H1 (cell line): ENCODE results near the gene CPZ. TPM values are rescaled to one million over a fixed set of nuclear protein-coding genes. Genes with fewer than 3 reads are reported as not detected.

Experiments used
- CTCF ChIA-PET: fragments of 300-600 bp; sonication (Branson Sonifier 250); formaldehyde crosslinking; loops from one replicate; lab custom pipeline; 2021; ENCODE audit not compliant: partially characterized antibody; lab: Charles Lee
- POLR2A ChIA-PET: fragments of 300-600 bp; sonication (Branson Sonifier 250); formaldehyde crosslinking; loops from one replicate; lab custom pipeline; 2021; ENCODE audit warnings: inconsistent platforms; ENCODE audit not compliant: partially characterized antibody; lab: Charles Lee
- DNase-seq, 2 experiments: peaks; one replicate each; pipeline versions ENCODE4 v3.0.0 to v3.0.0-alpha.2; 2010 to 2022; ENCODE audit warnings: low spot score in 2 of 2, low read depth in 1 of 2, mixed read lengths in 1 of 2
- FAIRE-seq: peaks from 2 replicates; lab custom pipeline; 2011; peaks lifted over from hg19 to GRCh38; lab: Jason Lieb, UNC
- H2AFZ ChIP-seq: 2 replicates; pipeline ENCODE4 v1.8.1; 2012; ENCODE audit warnings: low read length, inconsistent platforms
- H2AK5ac ChIP-seq: 2 replicates; pipeline ENCODE4 v1.6.1; 2013; ENCODE audit warnings: low read depth, low read length
- H2BK120ac ChIP-seq: replicated peaks from 2 replicates; pipeline ENCODE3; 2013; ENCODE audit warnings: low read depth, low read length, inconsistent platforms
- H2BK12ac ChIP-seq: 2 replicates; pipeline ENCODE4 v1.6.1; 2013; ENCODE audit warnings: low read depth, low read length
- H2BK15ac ChIP-seq: 2 replicates; pipeline ENCODE4 v1.6.1; 2013; ENCODE audit warnings: low read length
- H2BK20ac ChIP-seq: 2 replicates; pipeline ENCODE4 v1.6.1; 2013; ENCODE audit warnings: low read length
- H2BK5ac ChIP-seq: 2 replicates; pipeline ENCODE4 v1.6.1; 2013; ENCODE audit warnings: low read depth, low read length
- H3K14ac ChIP-seq: 2 replicates; pipeline ENCODE4 v1.6.1; 2013; ENCODE audit warnings: inconsistent platforms; ENCODE audit not compliant: insufficient read length
- H3K18ac ChIP-seq: 2 replicates; pipeline ENCODE4 v1.6.1; 2013; ENCODE audit warnings: low read length; ENCODE audit errors: extremely low read depth
- H3K23ac ChIP-seq: 2 replicates; pipeline ENCODE4 v1.6.1; 2013; ENCODE audit warnings: inconsistent platforms; ENCODE audit not compliant: insufficient read length
- H3K23me2 ChIP-seq: 2 replicates; pipeline ENCODE4 v1.6.1; 2013; ENCODE audit warnings: low read depth, low read length
- H3K27ac ChIP-seq: 2 replicates; pipeline ENCODE4 v1.6.1; 2011; ENCODE audit warnings: low read depth, low read length, inconsistent platforms
- H3K27me3 ChIP-seq, 4 experiments: replicated peaks in 1 of 4; 1 replicate in 1 of 4; 2 replicates in 3 of 4; pipeline versions ENCODE4 v1.6.1 to v1.8.1; 2011 to 2013; ENCODE audit warnings: low read length in 3 of 4, mild to moderate bottlenecking in 3 of 4, inconsistent platforms in 2 of 4, mixed read lengths in 2 of 4, moderate library complexity in 1 of 4; ENCODE audit not compliant: control insufficient read depth in 3 of 4, insufficient read depth in 3 of 4; ENCODE audit errors: extremely low read depth in 1 of 4
- H3K36me3 ChIP-seq, 4 experiments: 2 replicates each; pipeline versions ENCODE4 v1.6.1 to v1.8.1; 2011 to 2013; ENCODE audit warnings: mild to moderate bottlenecking in 4 of 4, low read length in 3 of 4, moderate library complexity in 2 of 4, control low read depth in 1 of 4, inconsistent platforms in 1 of 4; ENCODE audit not compliant: insufficient read depth in 4 of 4, control insufficient read depth in 2 of 4
- H3K4ac ChIP-seq: replicated peaks from 2 replicates; pipeline ENCODE3; 2013; ENCODE audit warnings: low read length, low read depth, mixed read lengths, inconsistent platforms; ENCODE audit not compliant: insufficient read length
- H3K4me1 ChIP-seq, 4 experiments: replicated peaks in 1 of 4; 1 replicate in 1 of 4; 2 replicates in 3 of 4; pipeline versions ENCODE4 v1.6.1 to v1.8.1; 2011 to 2013; ENCODE audit warnings: low read length in 3 of 4, inconsistent platforms in 2 of 4, mixed read lengths in 1 of 4; ENCODE audit not compliant: insufficient read depth in 4 of 4, control insufficient read depth in 3 of 4
- H3K4me2 ChIP-seq, 2 experiments: 2 replicates each; pipeline versions ENCODE4 v1.6.1 to v1.8.1; 2011 to 2013; ENCODE audit warnings: low read depth in 2 of 2, low read length in 2 of 2, control low read depth in 1 of 2, inconsistent platforms in 1 of 2, mild to moderate bottlenecking in 1 of 2; ENCODE audit not compliant: insufficient read depth in 1 of 2
- H3K4me3 ChIP-seq, 4 experiments: fragments of 200-600, 300-600 bp in 1 of 4; sonication (generic), shearing (Covaris generic), sonication (Bioruptor Twin) in 1 of 4; 2 replicates each; pipeline versions ENCODE4 v1.5.1 to v1.8.1; 2011 to 2016; ENCODE audit warnings: low read length in 4 of 4, low read depth in 3 of 4, control low read depth in 2 of 4, inconsistent platforms in 2 of 4, mild to moderate bottlenecking in 2 of 4, mixed read lengths in 1 of 4, moderate library complexity in 1 of 4; ENCODE audit not compliant: insufficient read depth in 2 of 4; ENCODE audit errors: extremely low read depth in 1 of 4
- H3K56ac ChIP-seq: replicated peaks from 2 replicates; pipeline ENCODE3; 2013; ENCODE audit warnings: low read depth, mild to moderate bottlenecking, mixed read lengths, low read length, inconsistent platforms; ENCODE audit not compliant: insufficient read length
- H3K79me1 ChIP-seq: 2 replicates; pipeline ENCODE4 v1.6.1; 2013; ENCODE audit warnings: low read depth, low read length, control low read depth
- H3K79me2 ChIP-seq, 2 experiments: 2 replicates each; pipeline versions ENCODE4 v1.6.1 to v1.8.1; 2012 to 2013; ENCODE audit warnings: low read length in 2 of 2, mild to moderate bottlenecking in 2 of 2, inconsistent platforms in 1 of 2; ENCODE audit not compliant: insufficient read depth in 2 of 2, control insufficient read depth in 1 of 2
- H3K9ac ChIP-seq, 4 experiments: replicated peaks in 1 of 4; 1 replicate in 1 of 4; 2 replicates in 3 of 4; pipeline versions ENCODE4 v1.6.1 to v1.8.1; 2011 to 2013; ENCODE audit warnings: low read depth in 3 of 4, low read length in 3 of 4, control low read depth in 2 of 4, mild to moderate bottlenecking in 2 of 4, moderate library complexity in 2 of 4, inconsistent platforms in 1 of 4; ENCODE audit errors: extremely low read depth in 1 of 4
- H3K9me3 ChIP-seq, 2 experiments: 2 replicates each; pipeline versions ENCODE4 v1.6.1 to v1.8.1; 2012 to 2013; ENCODE audit warnings: mild to moderate bottlenecking in 2 of 2, moderate library complexity in 2 of 2, control low read depth in 1 of 2, inconsistent platforms in 1 of 2, low read depth in 1 of 2, low read length in 1 of 2, mixed read lengths in 1 of 2; ENCODE audit not compliant: insufficient read depth in 2 of 2
- H4K20me1 ChIP-seq, 2 experiments: replicated peaks in 1 of 2; 2 replicates each; pipeline versions ENCODE3 to v1.8.1; 2011 to 2013; ENCODE audit warnings: inconsistent platforms in 2 of 2, low read length in 2 of 2, mild to moderate bottlenecking in 1 of 2; ENCODE audit not compliant: insufficient read depth in 2 of 2, control insufficient read depth in 1 of 2
- H4K5ac ChIP-seq: 2 replicates; pipeline ENCODE4 v1.6.1; 2013; ENCODE audit warnings: low read length, low read depth, mixed read lengths, inconsistent platforms; ENCODE audit not compliant: insufficient read length
- H4K8ac ChIP-seq: 2 replicates; pipeline ENCODE4 v1.8.0; 2013; ENCODE audit warnings: mild to moderate bottlenecking, moderate library complexity, low read length, inconsistent platforms; ENCODE audit not compliant: insufficient read depth; ENCODE audit errors: extremely low read depth
- H4K91ac ChIP-seq: replicated peaks from 2 replicates; pipeline ENCODE3; 2013; ENCODE audit warnings: low read length, mixed read lengths, inconsistent platforms; ENCODE audit not compliant: insufficient read length
- SIRT6 ChIP-seq: IDR thresholded peaks from one replicate; pipeline ENCODE4 v1.7.1; 2012; ENCODE audit warnings: low read length, inconsistent platforms
- TCF12 ChIP-seq: IDR thresholded peaks from 2 replicates; pipeline ENCODE4 v1.6.1; 2011; ENCODE audit warnings: low read depth, mild to moderate bottlenecking, low read length
- USF2 ChIP-seq: IDR thresholded peaks from 2 replicates; pipeline ENCODE4 v1.6.1; 2011; ENCODE audit warnings: low read length, improper control_type of control experiment
- WGBS, 2 experiments: shearing (Covaris generic) in 1 of 2; methylation state at CpG; one replicate each; pipeline versions ENCODE4 v1.1.6 to v1.1.7; 2013 to 2015; ENCODE audit warnings: low lambda C conversion rate in 2 of 2, mixed read lengths in 2 of 2, inconsistent platforms in 1 of 2, low coverage in 1 of 2, missing lambda C conversion rate in 1 of 2; ENCODE audit not compliant: insufficient replicate concordance in 2 of 2, insufficient coverage in 1 of 2, insufficient read length in 1 of 2; ENCODE audit errors: extremely low coverage in 1 of 2, missing lambda C conversion rate in 1 of 2; 5-methylcytosine and 5-hydroxymethylcytosine counted together
- polyA plus RNA-seq, 7 experiments: library from polyadenylated mRNA; depleted of rRNA in 3 of 7; stranded (reverse) in 5 of 7; unstranded in 2 of 7; fragments of >200 nt in 5 of 7; fragments of 200-250 nt in 2 of 7; gene quantifications; 1 replicate in 5 of 7; 2 replicates in 1 of 7; 4 replicates in 1 of 7; pipeline versions ENCODE4 v1.2.1 to v1.2.3, GENCODE V29; 2011 to 2013; ENCODE audit warnings: missing spikeins in 2 of 7, mixed read lengths in 2 of 7
- total RNA-seq: library from RNA; stranded (reverse); fragmentation: NEBNext Ultra II Directional; extraction: Animal tissue kit (Norgen Biotek cat#: 25700); gene quantifications from 2 replicates; pipeline ENCODE4 v1.2.1, GENCODE V29; 2021

CPZ gene
- total and polyA plus RNA-seq, 2 of the 8 experiments (the other 6 are each of a cell fraction or from before 2014, with no cell fraction given): 28.8 to 40.7 TPM

GRCh38 chr4:8666581-8666980 lies 74.0 kb downstream of the CPZ start:
- DNase-seq: no peak
- no peak overlapping the region for H2BK15ac ChIP-seq
- no peak overlapping the region for H3K4me2 ChIP-seq
- no peak overlapping the region for H3K27ac ChIP-seq
- no peak overlapping the region for H3K4me3 ChIP-seq
- ChIA-PET POLR2A (no interaction called here), CTCF (no interaction called here)
- H3K4me1 ChIP-seq: peaks cover 0 to 6% (median 3%) of the 10 kb centered on the region in 4 experiments; a peak in 4 of 7 replicates
- no peaks in the 10 kb centered on the region for H3K23me2 ChIP-seq
- H4K91ac ChIP-seq: no peak overlapping the region
- no peaks in the 10 kb centered on the region for H3K79me2 ChIP-seq
- H2AFZ ChIP-seq: no peak overlapping the region
- no peak overlapping the region for H2BK12ac ChIP-seq
- H4K20me1 ChIP-seq: no peaks in the 10 kb centered on the region
- H3K9ac ChIP-seq: no peak overlapping the region
- H2BK5ac ChIP-seq: no peak overlapping the region
- WGBS, 2 experiments: 88% methylated on average over 6 of the region's 6 CpGs; no CpG with 5 or more reads in 1 of the 2 experiments
- H3K9me3 ChIP-seq: no peaks in the 10 kb centered on the region
- FAIRE-seq: no peak
- no peak overlapping the region for H3K56ac ChIP-seq
- no peak overlapping the region for H3K14ac ChIP-seq
- no peaks in the 10 kb centered on the region for H3K36me3 ChIP-seq
- H2AK5ac ChIP-seq: no peak overlapping the region
- H4K5ac ChIP-seq: no peak overlapping the region
- no peak overlapping the region for H4K8ac ChIP-seq
- TF ChIP-seq SIRT6: no peak
- no peak for TF ChIP-seq TCF12
- no peak for TF ChIP-seq USF2
- TF ChIP-seq, all 59 proteins: peak for 0
- Histone ChIP-seq H3K23ac (no peak overlapping the region), H2BK20ac (no peak overlapping the region), H3K79me1 (no peaks in the 10 kb centered on the region), H3K27me3 (peaks cover 0 to 4% (median 3%) of the 10 kb centered on the region in 4 experiments; a peak in 5 of 7 replicates), H2BK120ac (no peak overlapping the region), H3K4ac (no peak overlapping the region), H3K18ac (no peak overlapping the region)
